Muscle of back (tissue), 11 donors: ENCODE measurements around the gene SPATA13. TPM values are rescaled to one million over a fixed set of nuclear protein-coding genes. Genes with fewer than 3 reads are reported as not detected.
A peak's percentile ranks its signal among the peaks of the same experiment; 100 is the strongest.
"Not testable (repeated sequence)": the region's sequence is repeated elsewhere in the genome, so short reads cannot be mapped to it uniquely, and the experiment has no call there.

Source experiments
- DNase-seq, 3 donors: peaks; one replicate each; pipeline versions ENCODE4 v3.0.0 to v3.0.0-alpha.2; 2013
- polyA plus RNA-seq, 10 donors: library from polyadenylated mRNA; unstranded; fragments of 120-200 nt; gene quantifications; one replicate each; pipeline ENCODE4 v1.2.1, GENCODE V29; 2013; ENCODE audit not compliant: insufficient read length in 10 of 10

Gene SPATA13
- polyA plus RNA-seq, 10 donors = 3.0 to 6.0 (median 4.3) TPM

DNA sequence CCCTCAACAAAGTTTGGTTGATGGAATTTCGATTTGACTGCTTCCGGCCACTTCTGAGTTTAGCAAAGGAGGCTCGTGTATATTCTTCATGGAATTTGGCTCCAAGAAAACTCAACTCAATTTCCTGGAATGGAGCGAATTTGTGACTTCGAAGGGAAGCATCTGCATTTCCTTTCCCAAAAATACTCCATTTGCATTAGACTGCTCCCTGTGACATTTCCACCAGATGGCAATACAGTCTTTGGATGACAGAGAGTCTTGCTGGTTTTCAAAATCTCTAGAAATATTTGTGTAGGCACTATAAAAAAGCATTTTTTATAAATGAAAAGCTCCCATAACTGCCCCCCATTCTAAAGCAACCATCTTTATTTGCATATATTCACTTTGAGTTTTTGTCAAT is 152.9 kb downstream of the SPATA13 start:
- peak; percentile 10 to 59 (median 38) for DNase-seq

DNA sequence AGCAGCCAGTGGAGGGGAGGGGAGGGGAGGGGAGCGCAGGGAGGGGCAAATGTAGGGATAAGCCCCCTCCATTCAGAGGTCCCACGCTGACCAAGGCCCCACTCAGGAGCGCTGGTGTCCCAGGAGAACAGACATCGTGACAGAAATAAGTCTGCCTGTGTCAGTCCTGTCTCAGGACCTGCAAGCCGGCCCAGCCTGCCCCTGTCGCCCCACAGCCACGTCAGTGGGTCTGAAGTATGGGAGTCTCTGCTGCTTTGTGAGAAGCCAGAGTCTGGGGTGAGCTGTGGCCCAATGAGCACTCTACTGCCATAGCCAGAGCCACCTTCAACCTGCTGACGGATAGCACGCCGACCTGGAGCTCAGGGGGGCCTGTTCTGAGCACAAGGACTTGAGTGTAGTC is 157.3 kb downstream of the SPATA13 start:
- not testable (repeated sequence) for DNase-seq

GRCh38 chr13:24318878-24319277 is 158.4 kb downstream of the SPATA13 start:
- not testable (repeated sequence) for DNase-seq

DNA sequence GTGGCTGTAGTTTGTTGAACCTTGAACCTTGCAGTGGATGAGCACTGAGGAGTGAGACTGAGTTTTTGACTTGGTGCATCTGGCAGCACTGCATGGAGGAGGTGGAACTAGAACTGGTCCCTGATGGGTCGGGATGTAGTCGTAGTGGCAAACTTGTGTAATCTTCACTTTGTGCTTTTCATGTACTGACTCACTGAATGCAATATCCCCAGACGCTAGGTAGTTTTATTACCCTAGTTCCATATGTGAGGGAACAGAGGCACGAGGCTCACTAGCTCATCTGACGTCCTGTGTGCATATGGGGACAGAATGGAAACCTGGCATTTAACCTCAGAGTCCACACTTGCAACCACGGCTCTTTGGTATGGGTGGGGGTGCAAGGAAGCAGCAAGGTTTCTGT is 159.1 kb downstream of the SPATA13 start:
- DNase-seq = not testable (repeated sequence)

GRCh38 chr13:24321416-24321815 is 160.9 kb downstream of the SPATA13 start:
- DNase-seq = not testable (repeated sequence)

DNA sequence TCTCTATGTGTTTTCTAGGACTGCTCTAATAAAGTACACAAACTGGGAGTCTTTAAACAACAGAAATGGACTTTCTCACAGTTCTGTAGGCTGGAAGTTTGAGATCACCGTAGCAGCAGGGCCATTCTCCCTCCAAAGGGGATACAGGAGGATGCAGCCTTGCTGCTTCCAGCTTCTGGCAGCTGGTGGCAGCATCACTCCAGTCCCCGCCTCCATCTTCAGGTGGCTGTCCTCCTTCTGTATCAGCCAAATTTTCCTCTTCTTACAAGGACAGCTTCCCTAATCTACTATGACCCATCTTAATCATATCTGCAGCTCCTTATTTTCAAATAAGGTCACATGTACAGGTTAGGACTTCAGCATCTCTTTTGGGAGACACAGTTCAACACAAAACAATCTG is 161.9 kb downstream of the SPATA13 start:
- not testable (repeated sequence) for DNase-seq

DNA sequence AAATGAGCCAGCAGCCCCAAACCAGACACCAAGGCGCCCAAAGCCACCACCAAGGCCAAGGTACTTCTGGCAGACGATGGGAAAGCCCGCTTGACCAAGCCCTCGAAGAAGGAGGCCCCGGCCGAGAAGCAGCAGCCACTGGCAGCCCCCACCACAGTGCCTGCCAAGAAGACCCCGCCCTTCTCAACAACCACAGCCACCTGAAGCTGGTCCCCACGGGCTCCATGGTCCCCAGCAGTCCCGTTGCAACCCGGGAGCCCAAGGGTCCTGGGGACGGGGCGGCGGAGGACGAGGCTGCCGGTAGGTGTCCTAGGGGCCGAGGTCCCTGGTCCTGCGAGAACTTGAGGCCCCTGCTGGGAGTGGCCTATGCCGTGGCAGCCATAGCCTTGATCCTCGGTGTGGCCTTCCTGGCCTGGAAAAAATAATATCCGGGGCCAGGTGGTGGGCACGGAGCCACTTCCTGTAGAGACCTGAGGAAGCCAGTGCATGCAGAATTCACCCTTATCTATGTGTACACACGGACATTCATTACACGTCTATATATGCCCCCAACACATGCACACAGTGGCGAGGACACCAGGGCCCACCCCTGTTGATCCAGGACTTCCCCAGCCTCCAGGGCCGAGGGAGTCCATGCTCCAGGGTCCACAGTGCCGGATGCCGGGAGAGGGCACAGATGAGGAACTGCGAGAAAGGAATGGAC is 162.7 kb downstream of the SPATA13 start:
- DNase-seq = no peak

- no peak for DNase-seq
Observed at GRCh38 chr13:24323739-24324075, 163.2 kb downstream of the SPATA13 start.

DNA sequence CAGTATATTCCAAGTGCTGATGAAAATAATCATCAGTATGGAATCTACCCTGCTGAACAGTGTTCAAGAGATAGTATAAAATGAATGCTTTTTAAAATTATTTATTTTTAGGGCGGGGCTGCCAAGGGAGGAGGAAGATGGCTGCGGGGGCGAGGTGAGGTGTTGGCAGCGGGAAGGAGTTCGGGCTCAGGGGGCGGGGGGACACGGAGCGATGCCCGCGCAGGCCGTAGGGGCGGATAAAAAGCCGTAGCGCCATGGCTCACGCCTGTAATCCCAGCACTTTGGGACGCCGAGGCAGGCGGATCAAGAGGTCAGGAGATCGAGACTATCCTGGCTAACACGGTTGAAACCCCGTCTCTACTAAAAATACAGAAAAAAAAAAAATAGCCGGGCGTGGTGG is 167.1 kb downstream of the SPATA13 start:
- DNase-seq = not testable (repeated sequence)

GRCh38 chr13:24328145-24328544 is 167.6 kb downstream of the SPATA13 start:
- DNase-seq = peak in 1 of 3 donors; percentile 18

DNA sequence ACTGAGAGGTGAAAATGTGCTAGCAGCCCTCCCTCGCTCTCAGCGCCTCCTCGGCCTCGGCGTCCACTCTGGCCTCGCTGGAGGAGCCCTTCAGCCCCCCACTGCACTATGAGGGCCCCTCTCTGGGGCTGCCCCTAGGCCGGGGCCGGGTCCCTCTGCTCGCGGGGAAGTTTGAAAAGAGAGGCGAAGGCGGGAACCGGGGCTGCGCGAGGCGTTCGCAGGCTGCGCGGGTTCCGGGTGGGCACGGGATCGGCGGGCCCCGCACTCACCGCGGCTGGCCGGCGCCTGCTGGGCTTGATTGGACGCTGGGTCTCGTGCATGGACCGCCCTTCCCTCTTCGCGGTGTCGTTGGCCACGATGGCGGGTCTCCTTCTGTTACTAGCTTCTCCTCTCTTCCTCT is 178.2 kb downstream of the SPATA13 start:
- DNase-seq = no peak

- DNase-seq = no peak
Observed at GRCh38 chr13:24339937-24340607, 179.6 kb downstream of the SPATA13 start.

GRCh38 chr13:24340608-24340955 is 180.1 kb downstream of the SPATA13 start:
- DNase-seq = no peak

DNA sequence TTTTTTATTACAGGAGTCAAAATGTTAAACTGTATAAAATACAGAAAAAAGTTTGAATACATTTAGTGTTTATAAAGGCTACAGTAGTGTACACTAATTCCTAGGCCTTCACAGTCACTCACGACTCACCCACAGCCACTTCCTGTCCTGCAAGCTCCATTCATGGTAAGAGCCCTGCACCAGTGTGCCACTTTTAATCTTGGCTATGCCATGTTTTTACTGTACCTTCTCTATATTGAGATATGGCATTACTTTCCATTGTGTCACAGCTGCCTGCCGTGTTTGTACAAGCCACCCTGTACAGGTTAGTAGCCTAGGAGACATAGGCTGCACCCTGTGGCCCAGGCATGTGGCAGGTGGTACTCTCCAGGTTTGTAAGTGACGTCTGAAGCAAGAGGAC is 180.9 kb downstream of the SPATA13 start:
- DNase-seq = peak in 1 of 3 donors; percentile 5

- DNase-seq = no peak
Observed at GRCh38 chr13:24348385-24348784, 187.9 kb downstream of the SPATA13 start.

DNA sequence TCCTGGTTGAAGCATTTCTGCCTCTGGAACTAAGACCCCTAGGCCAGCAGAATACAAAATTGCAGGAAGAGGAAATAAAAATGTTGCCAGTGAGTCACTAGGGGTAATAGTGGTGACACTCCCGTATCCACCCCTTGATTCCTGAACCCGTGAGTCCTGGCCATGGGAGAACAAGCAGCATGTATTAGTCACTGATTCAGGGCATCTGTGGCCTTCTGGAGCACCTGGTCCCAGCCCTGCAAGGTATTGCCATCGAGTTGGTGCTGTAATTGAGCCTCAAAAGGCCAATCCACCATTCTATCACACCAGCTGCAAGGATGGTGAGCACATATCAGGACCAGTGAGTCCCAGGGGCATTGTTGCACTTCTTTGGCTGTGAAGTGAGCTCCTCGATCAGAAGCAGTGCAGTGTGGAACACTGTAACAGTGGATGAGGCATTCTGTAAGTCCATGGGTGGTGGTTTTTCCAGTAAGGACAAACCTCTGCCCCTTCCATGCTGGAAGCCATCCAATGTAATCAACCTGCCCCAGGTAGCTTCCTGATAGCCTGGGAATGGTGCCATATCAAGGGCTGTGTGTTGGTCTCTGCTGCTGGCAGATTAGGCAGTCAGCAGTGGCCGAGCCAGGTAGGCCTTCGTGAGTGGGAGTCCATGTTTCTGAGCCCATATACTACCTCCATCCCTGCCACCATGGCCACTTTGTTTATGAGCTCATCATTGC is 188.4 kb downstream of the SPATA13 start:
- DNase-seq = no peak

DNA sequence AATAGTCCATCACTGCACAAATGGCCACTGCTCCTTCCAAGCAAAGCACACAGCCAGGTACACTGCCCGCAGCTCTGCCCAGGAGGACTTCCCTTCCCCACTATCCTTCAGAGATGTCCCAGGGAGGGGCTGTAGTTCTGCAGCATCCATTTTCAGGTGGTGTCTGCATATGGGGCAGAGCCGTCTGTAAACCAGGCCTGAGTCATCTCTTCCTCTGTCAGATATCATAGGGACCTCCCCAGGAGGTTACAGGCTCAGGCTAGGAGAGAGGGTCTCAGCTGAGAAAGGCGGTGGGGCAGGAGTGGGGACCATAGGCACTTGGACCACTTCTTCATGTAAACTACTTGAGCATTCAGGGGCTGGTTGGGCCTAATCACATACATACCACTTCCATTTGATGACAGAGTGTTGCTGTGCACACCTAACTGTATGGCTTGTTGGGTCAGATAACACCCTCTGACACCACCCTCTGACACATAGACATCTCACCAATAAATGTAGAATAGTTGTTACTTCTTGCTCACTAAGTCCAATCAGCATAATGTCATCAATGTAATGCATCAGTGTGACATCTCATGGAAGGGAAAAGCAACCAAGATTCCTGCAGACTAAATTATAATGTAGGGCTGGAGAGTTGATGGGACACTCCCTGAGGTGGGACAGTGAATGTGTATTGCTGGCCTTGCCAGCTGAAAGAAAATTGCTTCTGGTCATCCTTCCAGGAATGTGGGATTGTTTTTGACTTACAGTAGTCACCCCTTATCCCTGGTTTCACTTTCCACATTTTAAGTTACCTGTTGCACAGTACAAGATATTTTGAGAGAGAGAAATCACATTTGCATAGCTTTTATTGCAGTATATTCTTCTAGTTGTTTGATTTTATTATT is 189.5 kb downstream of the SPATA13 start:
- DNase-seq = not testable (repeated sequence)

- no peak for DNase-seq
Observed at GRCh38 chr13:24351423-24351822, 190.9 kb downstream of the SPATA13 start.

DNA sequence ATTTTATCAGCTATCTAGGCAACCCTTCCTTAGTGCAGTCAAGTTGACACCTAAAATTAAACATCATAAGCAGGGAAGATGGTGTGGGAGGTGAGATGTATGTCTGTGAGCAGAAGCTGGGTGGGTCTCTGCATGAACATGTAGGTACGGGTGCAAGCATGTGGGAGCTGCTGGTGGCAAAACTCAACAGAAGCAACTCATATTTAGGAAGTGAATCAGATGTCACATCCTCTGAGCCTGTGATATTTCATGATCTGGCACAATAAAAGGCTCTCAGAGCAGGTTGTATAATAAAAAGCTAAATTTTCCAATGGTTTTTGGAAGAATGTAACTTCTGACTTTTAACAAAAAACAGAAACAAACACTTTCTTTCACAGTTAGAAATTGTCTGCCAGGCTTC is 193.2 kb downstream of the SPATA13 start:
- DNase-seq = no peak

- DNase-seq = no peak
Observed at GRCh38 chr13:24355103-24355502, 194.6 kb downstream of the SPATA13 start.

GRCh38 chr13:24356270-24356669 is 195.8 kb downstream of the SPATA13 start:
- no peak for DNase-seq
